Neural crest cell (in vitro differentiated cells): ENCODE data around the gene CFAP61. TPM values are rescaled to one million over a fixed set of nuclear protein-coding genes. Genes with fewer than 3 reads are reported as not detected.

ENCODE experiments used
- DNase-seq: peaks from one replicate; pipeline ENCODE4 v3.0.0; 2021; ENCODE audit warnings: low read depth, mixed read lengths, low spot score
- H3K27ac Mint-ChIP-seq: one replicate; pipeline ENCODE4 v1.8.0; 2021; ENCODE audit warnings: mild to moderate bottlenecking, mixed read lengths; ENCODE audit not compliant: unreplicated experiment
- H3K27me3 Mint-ChIP-seq: 2 replicates; pipeline ENCODE4 v1.8.0; 2021; ENCODE audit warnings: low read depth, mild to moderate bottlenecking, mixed read lengths
- H3K36me3 Mint-ChIP-seq: 2 replicates; pipeline ENCODE4 v1.8.0; 2021; ENCODE audit warnings: low read depth, mild to moderate bottlenecking, mixed read lengths
- H3K4me1 Mint-ChIP-seq: 2 replicates; pipeline ENCODE4 v1.8.0; 2021; ENCODE audit warnings: mixed read lengths
- H3K4me3 Mint-ChIP-seq: one replicate; pipeline ENCODE4 v1.8.0; 2021; ENCODE audit warnings: mild to moderate bottlenecking, mixed read lengths
- H3K9me3 Mint-ChIP-seq: 2 replicates; pipeline ENCODE4 v1.8.0; 2021; ENCODE audit warnings: mixed read lengths
- CTCF ChIP-seq: fragments of 200-600 bp; sonication (generic); conservative IDR thresholded peaks from 2 replicates; pipeline ENCODE4 v1.5.0; 2021; ENCODE audit warnings: antibody characterized with exemption, mild to moderate bottlenecking
- total RNA-seq: library from RNA; stranded (reverse); gene quantifications from 2 replicates; pipeline ENCODE4 v1.2.1, GENCODE V29; 2021

Gene CFAP61
- total RNA-seq, 1 donor from 2014 or later: 1.9 TPM

DNA sequence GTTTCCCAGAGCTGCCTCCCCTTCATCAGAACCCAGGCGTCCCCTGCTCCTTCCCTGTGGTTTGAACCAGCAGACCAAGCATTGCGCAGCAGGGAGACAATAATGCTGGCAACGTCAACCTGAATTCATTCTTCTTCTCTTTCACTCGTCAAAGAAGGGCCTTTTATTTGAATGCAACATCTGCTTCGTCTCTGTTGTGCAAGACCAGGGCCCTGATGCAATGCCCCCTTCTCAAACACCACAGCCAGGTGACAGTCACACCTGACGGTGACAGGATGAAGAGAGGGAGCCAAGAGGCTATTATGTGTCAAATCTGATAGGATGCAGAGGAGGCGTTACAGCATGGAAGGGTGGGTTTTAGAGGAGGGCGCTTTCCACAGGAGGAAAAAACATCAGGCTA, 323.5 kb downstream of the CFAP61 start:
- no peak overlapping the region for H3K4me3 Mint-ChIP-seq
- H3K36me3 Mint-ChIP-seq: peaks cover 2% of the 10 kb centered on the region
- H3K4me1 Mint-ChIP-seq: no peaks in the 10 kb centered on the region
- H3K27ac Mint-ChIP-seq: no peak overlapping the region
- H3K27me3 Mint-ChIP-seq: peaks cover 66% of the 10 kb centered on the region
- DNase-seq: no peak
- TF ChIP-seq CTCF: no peak
- H3K9me3 Mint-ChIP-seq: peaks cover 5% of the 10 kb centered on the region

DNA sequence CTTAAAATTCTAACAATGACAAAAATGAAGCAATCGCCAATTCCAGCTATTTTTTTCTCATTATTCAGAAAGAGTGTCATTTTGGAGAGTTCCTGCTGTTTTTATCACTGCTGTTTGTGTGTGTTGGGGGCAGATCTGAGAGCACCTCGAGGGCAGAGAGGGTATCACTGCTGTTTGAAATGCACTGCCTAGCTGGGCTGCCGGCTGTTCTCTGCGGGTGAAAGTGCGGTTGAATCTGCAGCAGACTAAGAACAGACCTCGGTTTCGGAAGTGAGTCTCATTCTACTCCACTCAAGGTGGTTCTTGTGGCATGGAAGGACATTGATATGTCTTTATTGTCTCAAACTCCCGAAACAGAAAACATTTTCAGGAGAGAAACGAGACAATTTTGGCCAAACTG, 333.9 kb downstream of the CFAP61 start:
- TF ChIP-seq CTCF: no peak
- H3K27me3 Mint-ChIP-seq: peaks cover 52% of the 10 kb centered on the region
- no peak for DNase-seq
- peaks cover 9% of the 10 kb centered on the region for H3K36me3 Mint-ChIP-seq
- H3K27ac Mint-ChIP-seq: no peak overlapping the region
- no peak overlapping the region for H3K4me3 Mint-ChIP-seq
- no peaks in the 10 kb centered on the region for H3K4me1 Mint-ChIP-seq
- H3K9me3 Mint-ChIP-seq: peaks cover 4% of the 10 kb centered on the region

DNA sequence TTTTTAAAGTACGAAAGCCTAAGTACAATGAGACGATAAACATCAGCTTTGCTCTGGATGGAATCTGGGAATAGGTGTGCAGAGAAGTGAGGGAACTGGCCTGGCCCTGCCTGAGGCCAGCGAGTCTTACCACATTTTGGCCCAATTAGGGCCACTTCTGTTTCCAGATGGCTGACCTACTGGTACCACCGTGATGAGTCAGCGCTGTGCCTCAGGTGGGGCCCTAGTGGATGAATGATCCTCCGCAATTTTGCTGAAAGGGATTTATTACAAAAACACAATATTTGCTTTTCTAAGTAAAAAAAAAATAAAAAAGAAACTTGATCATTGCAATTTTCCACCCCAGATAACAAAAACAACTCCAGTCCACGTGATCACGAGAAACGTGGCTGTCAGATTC, 338.1 kb downstream of the CFAP61 start:
- Mint-ChIP-seq H3K27me3 (peaks cover 63% of the 10 kb centered on the region), H3K27ac (no peak overlapping the region), H3K9me3 (no peaks in the 10 kb centered on the region), H3K4me1 (peaks cover 19% of the 10 kb centered on the region), H3K4me3 (no peak overlapping the region), H3K36me3 (peaks cover 7% of the 10 kb centered on the region)
- no peak for TF ChIP-seq CTCF
- DNase-seq: no peak

GRCh38 chr20:20391115-20391514, 338.8 kb downstream of the CFAP61 start:
- Mint-ChIP-seq H3K27me3 (peaks cover 63% of the 10 kb centered on the region), H3K4me3 (no peak overlapping the region), H3K36me3 (peaks cover 7% of the 10 kb centered on the region), H3K4me1 (peaks cover 25% of the 10 kb centered on the region), H3K27ac (no peak overlapping the region), H3K9me3 (no peaks in the 10 kb centered on the region)
- no peak for TF ChIP-seq CTCF
- no peak for DNase-seq

- Mint-ChIP-seq H3K9me3 (no peaks in the 10 kb centered on the region), H3K4me3 (no peak overlapping the region), H3K4me1 (peaks cover 31% of the 10 kb centered on the region), H3K27ac (no peak overlapping the region), H3K36me3 (peaks cover 7% of the 10 kb centered on the region), H3K27me3 (peaks cover 67% of the 10 kb centered on the region)
- no peak for DNase-seq
- TF ChIP-seq CTCF: no peak
Observed at GRCh38 chr20:20391766-20392165, 339.4 kb downstream of the CFAP61 start.
